ENCODE measurements around the gene DHX38.
"Not testable (repeated sequence)": the region's sequence is repeated elsewhere in the genome, so short reads cannot be mapped to it uniquely, and the experiment has no call there.

DHX38 gene

GRCh38 chr16:72093448-72094265 is at the start of gene DHX38, which contains the start of gene TXNL4B:
Gene DHX38, plus strand, starts transcription at chr16:72093847. Its CDS starts 2,311 bp downstream, at chr16:72096158.
Gene TXNL4B, minus strand, starts transcription at chr16:72093620. Its CDS starts 2,871 bp downstream, at chr16:72090749.
- DNase-seq, result peak; percentile 85

GRCh38 chr16:72044296-72044695 is 49.4 kb upstream of the DHX38 start:
- no peak for DNase-seq

- DNase-seq, result no peak
These were observed 48.8 kb upstream of the DHX38 start for GRCh38 chr16:72044825-72045359.

GRCh38 chr16:72049110-72049509 is 44.5 kb upstream of the DHX38 start:
- DNase-seq, result no peak

GRCh38 chr16:72050769-72051464 is 42.7 kb upstream of the DHX38 start:
- no peak for DNase-seq

- DNase-seq, result no peak
These were observed 41.8 kb upstream of the DHX38 start for GRCh38 chr16:72051818-72052217.

GRCh38 chr16:72054254-72054847 is 39.3 kb upstream of the DHX38 start, which contains the start of gene HP:
Gene HP, plus strand, starts transcription at chr16:72054505. Its CDS starts 148 bp downstream, at chr16:72054653.
- DNase-seq, result not testable (repeated sequence)

- DNase-seq, result no peak
These were observed 37.7 kb upstream of the DHX38 start for GRCh38 chr16:72055911-72056310.

GRCh38 chr16:72057313-72057712 is 36.3 kb upstream of the DHX38 start:
- DNase-seq, result not testable (repeated sequence)

- DNase-seq, result not testable (repeated sequence)
These were observed 34.6 kb upstream of the DHX38 start for GRCh38 chr16:72059060-72059459.

GRCh38 chr16:72060405-72060804 is 33.2 kb upstream of the DHX38 start:
- no peak for DNase-seq

- DNase-seq, result no peak
These were observed 32.1 kb upstream of the DHX38 start for GRCh38 chr16:72061564-72061963.

- DNase-seq, result no peak
These were observed 29.2 kb upstream of the DHX38 start for GRCh38 chr16:72064361-72064894.

GRCh38 chr16:72066747-72067146 is 26.9 kb upstream of the DHX38 start:
- no peak for DNase-seq

- no peak for DNase-seq
These were observed 24.7 kb upstream of the DHX38 start for GRCh38 chr16:72068930-72069329.

GRCh38 chr16:72072514-72073342 is 20.9 kb upstream of the DHX38 start:
- DNase-seq, result no peak

GRCh38 chr16:72073560-72074230 is 20.0 kb upstream of the DHX38 start:
- no peak for DNase-seq

GRCh38 chr16:72075067-72075466 is 18.6 kb upstream of the DHX38 start:
- not testable (repeated sequence) for DNase-seq

GRCh38 chr16:72076991-72077706 is 16.5 kb upstream of the DHX38 start:
- DNase-seq, result not testable (repeated sequence)

GRCh38 chr16:72083778-72084404 is 9.8 kb upstream of the DHX38 start:
- DNase-seq, result no peak
